GM12892 (cell line): ENCODE results near the gene GRHPR.

Source experiments
- POLR2A ChIP-seq: IDR thresholded peaks from 2 replicates; pipeline ENCODE4 v1.6.1; 2011; ENCODE audit warnings: low read depth, low read length, control low read depth
- TAF1 ChIP-seq: IDR thresholded peaks from 2 replicates; pipeline ENCODE4 v1.6.1; 2011; ENCODE audit warnings: low read depth, mild to moderate bottlenecking, control low read depth, low read length, borderline replicate concordance

DNA sequence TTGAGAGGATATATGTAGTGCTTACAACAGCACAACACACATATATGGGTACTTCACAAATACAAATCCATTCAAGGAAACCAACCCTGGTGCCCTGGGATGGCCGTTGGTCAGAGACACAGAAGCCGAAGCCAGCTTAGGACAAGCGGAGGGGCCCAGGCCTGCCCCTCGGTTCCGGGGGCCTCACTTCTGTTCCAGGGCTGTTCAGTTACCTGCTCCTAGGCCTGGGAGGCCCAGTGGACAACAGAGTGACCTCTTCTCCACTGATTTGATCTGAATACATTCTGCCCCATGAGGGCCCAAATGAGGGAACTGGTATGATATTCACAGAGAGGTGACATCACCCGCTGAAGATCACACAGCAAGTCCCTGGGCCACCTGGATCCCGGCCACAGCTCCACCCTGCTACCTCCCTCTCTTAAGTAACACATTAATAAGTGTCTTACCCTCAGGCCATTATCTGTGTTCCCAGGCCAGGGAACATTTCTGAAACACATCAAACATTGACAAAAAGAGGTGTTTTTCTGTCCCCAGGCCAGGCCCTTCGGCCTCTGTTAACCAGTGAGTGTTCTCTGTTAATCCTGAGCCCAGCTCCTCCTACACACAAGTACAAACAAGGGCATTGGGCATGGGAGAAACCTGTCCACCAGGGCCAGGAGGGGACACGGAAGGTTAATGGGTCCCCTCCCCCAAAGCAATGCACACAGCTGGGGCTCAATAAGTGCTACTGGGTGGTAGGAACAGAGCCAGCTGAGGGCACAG lies 4.5 kb upstream of the GRHPR start:
- TF ChIP-seq TAF1 (no peak), POLR2A (no peak)
